ENCODE measurements around the gene EGLN1. TPM values are rescaled to one million over a fixed set of nuclear protein-coding genes. Genes with fewer than 3 reads are reported as not detected.
"Not testable (repeated sequence)": the region's sequence is repeated elsewhere in the genome, so short reads cannot be mapped to it uniquely, and the experiment has no call there.

EGLN1 gene
- total RNA-seq, 2 experiments from 2014 or later = 46.5 to 47.2 TPM

- no peaks in the 10 kb centered on the region for H3K36me3 Mint-ChIP-seq (ENCODE audit: low read depth)
- CTCF ChIA-PET = interaction anchor here (1.2 kb wide), 1 partner anchor 17 kb away, joined by 3 read pairs; no protein-coding TSS in a partner anchor
- H3K27me3 Mint-ChIP-seq = peaks cover 32% of the 10 kb centered on the region
- POLR2A ChIA-PET = no interaction called here
- DNase-seq = no peak
- no peak overlapping the region for H3K27ac Mint-ChIP-seq
- intact Hi-C loops (cut with micrococcal nuclease) = no loop called here
- no peak overlapping the region for H3K4me3 Mint-ChIP-seq
- peaks cover 6% of the 10 kb centered on the region for H3K9me3 Mint-ChIP-seq
- no peak for TF ChIP-seq CTCF (IDR thresholded peaks at IDR 0.05)
- ATAC-seq = no peak
- H3K4me1 Mint-ChIP-seq (ENCODE audit: low read depth) = no peaks in the 10 kb centered on the region
Observed at GRCh38 chr1:231442735-231443134, 20.6 kb upstream of the EGLN1 start.

- ATAC-seq (no peak), DNase-seq (no peak)
- Mint-ChIP-seq H3K4me3 (no peak overlapping the region), H3K36me3 (ENCODE audit: low read depth) (no peaks in the 10 kb centered on the region), H3K27ac (no peak overlapping the region), H3K9me3 (no peaks in the 10 kb centered on the region), H3K4me1 (ENCODE audit: low read depth) (no peaks in the 10 kb centered on the region), H3K27me3 (peaks cover 16% of the 10 kb centered on the region)
- ChIA-PET CTCF (interaction anchor here (0.6 kb wide), 1 partner anchor 51 kb away, joined by 5 read pairs; no protein-coding TSS in a partner anchor), POLR2A (no interaction called here)
- intact Hi-C loops (cut with micrococcal nuclease) = no loop called here
- TF ChIP-seq CTCF (IDR thresholded peaks at IDR 0.05) = no peak
Observed at GRCh38 chr1:231432996-231433395, 10.9 kb upstream of the EGLN1 start.

GRCh38 chr1:231431665-231432415 is 9.8 kb upstream of the EGLN1 start:
- ChIA-PET POLR2A (no interaction called here), CTCF (no interaction called here)
- intact Hi-C loops (cut with micrococcal nuclease) = no loop called here

GRCh38 chr1:231430678-231431352 is 8.7 kb upstream of the EGLN1 start:
- peaks cover 13% of the 10 kb centered on the region for H3K27me3 Mint-ChIP-seq
- H3K9me3 Mint-ChIP-seq; CTCF ChIA-PET; intact Hi-C loops (cut with micrococcal nuclease); DNase-seq; H3K27ac Mint-ChIP-seq; ATAC-seq; H3K4me1 Mint-ChIP-seq (ENCODE audit: low read depth); H3K4me3 Mint-ChIP-seq; H3K36me3 Mint-ChIP-seq (ENCODE audit: low read depth); POLR2A ChIA-PET: not testable (repeated sequence)

More at GRCh38 chr1:231431665-231432415, 9.8 kb upstream of the EGLN1 start:
- Mint-ChIP-seq H3K4me3 (no peak overlapping the region), H3K4me1 (ENCODE audit: low read depth) (no peaks in the 10 kb centered on the region), H3K36me3 (ENCODE audit: low read depth) (no peaks in the 10 kb centered on the region), H3K9me3 (no peaks in the 10 kb centered on the region), H3K27me3 (peaks cover 16% of the 10 kb centered on the region), H3K27ac (no peak overlapping the region)
- TF ChIP-seq CTCF (IDR thresholded peaks at IDR 0.05) = no peak
- DNase-seq (no peak), ATAC-seq (no peak)

GRCh38 chr1:231428377-231428776 is 6.3 kb upstream of the EGLN1 start:
- Mint-ChIP-seq H3K27me3 (peaks cover 11% of the 10 kb centered on the region), H3K4me3 (no peak overlapping the region), H3K4me1 (ENCODE audit: low read depth) (peaks cover 2% of the 10 kb centered on the region), H3K36me3 (ENCODE audit: low read depth) (no peaks in the 10 kb centered on the region), H3K9me3 (no peaks in the 10 kb centered on the region), H3K27ac (no peak overlapping the region)
- ATAC-seq (no peak), DNase-seq (no peak)
- intact Hi-C loops (cut with micrococcal nuclease) = no loop called here
- ChIA-PET CTCF (no interaction called here), POLR2A (no interaction called here)
- no peak for TF ChIP-seq CTCF (IDR thresholded peaks at IDR 0.05)

Measured in activated CD8-positive, alpha-beta T cell treated with anti-CD3 and anti-CD28 coated beads for 36 hours (primary cell).